Endothelial cell of umbilical vein (primary cell): ENCODE data around the gene NSUN6. TPM values are rescaled to one million over a fixed set of nuclear protein-coding genes. Genes with fewer than 3 reads are reported as not detected.

Source experiments
- BruUV-seq: library from RNA; stranded (reverse); fragments of 400-500 nt; replicated peaks from 2 replicates; lab custom pipeline; 2021; lab: Mats Ljungman, UMichigan
- CTCF ChIA-PET: fragments of 300-600, 350-600 bp; sonication (Branson Sonifier 250); formaldehyde crosslinking; loops from one replicate; lab custom pipeline; 2021; ENCODE audit warnings: antibody characterized with exemption, inconsistent platforms; lab: Charles Lee
- POLR2A ChIA-PET: fragments of 300-600, 350-600 bp; sonication (Branson Sonifier 250); formaldehyde crosslinking; loops from one replicate; lab custom pipeline; 2021; ENCODE audit warnings: antibody characterized with exemption, inconsistent platforms; lab: Charles Lee
- DNase-seq: peaks from one replicate; pipeline ENCODE4 v3.0.0-alpha.2; 2011; ENCODE audit warnings: low read depth, low spot score
- FAIRE-seq: peaks from 2 replicates; lab custom pipeline; 2011; peaks lifted over from hg19 to GRCh38; lab: Jason Lieb, UNC
- H2AFZ ChIP-seq: 2 replicates; pipeline ENCODE4 v1.6.0; 2012; ENCODE audit warnings: low read depth, low read length, control low read depth, inconsistent platforms
- H3K27ac ChIP-seq: 2 replicates; pipeline ENCODE4 v1.5.1; 2011; ENCODE audit warnings: low read depth, mild to moderate bottlenecking, control low read depth, low read length, moderate library complexity; ENCODE audit not compliant: insufficient read depth
- H3K27me3 ChIP-seq, 2 experiments: 2 replicates each; pipeline versions ENCODE4 v1.6.0 to v1.6.1; 2011; ENCODE audit warnings: low read length in 2 of 2, mixed read lengths in 1 of 2; ENCODE audit not compliant: control insufficient read depth in 2 of 2, insufficient read depth in 2 of 2
- H3K36me3 ChIP-seq, 2 experiments: 2 replicates in 1 of 2; 3 replicates in 1 of 2; pipeline ENCODE4 v1.5.1; 2011; ENCODE audit warnings: low read length in 2 of 2, mild to moderate bottlenecking in 1 of 2, moderate library complexity in 1 of 2; ENCODE audit not compliant: control insufficient read depth in 2 of 2, insufficient read depth in 2 of 2; ENCODE audit errors: extremely low read depth in 1 of 2
- H3K4me1 ChIP-seq: 3 replicates; pipeline ENCODE4 v1.5.1; 2011; ENCODE audit warnings: mild to moderate bottlenecking, low read length; ENCODE audit not compliant: control insufficient read depth, insufficient read depth; ENCODE audit errors: extremely low read depth
- H3K4me2 ChIP-seq: 2 replicates; pipeline ENCODE4 v1.6.1; 2011; ENCODE audit warnings: low read length, control low read depth, mixed read lengths; ENCODE audit not compliant: insufficient read depth
- H3K4me3 ChIP-seq, 3 experiments: fragments of 200-600 bp in 1 of 3; sonication (generic), shearing (Covaris generic) in 1 of 3; replicated peaks in 1 of 3; 2 replicates each; pipeline ENCODE4 v1.5.1; 2011 to 2016; ENCODE audit warnings: control low read depth in 3 of 3, low read length in 3 of 3, mild to moderate bottlenecking in 2 of 3, inconsistent platforms in 1 of 3, low read depth in 1 of 3, moderate library complexity in 1 of 3; ENCODE audit not compliant: insufficient read depth in 1 of 3
- H3K79me2 ChIP-seq: 2 replicates; pipeline ENCODE4 v1.6.0; 2012; ENCODE audit warnings: low read length, inconsistent platforms; ENCODE audit not compliant: control insufficient read depth, insufficient read depth
- H3K9ac ChIP-seq: replicated peaks from 2 replicates; pipeline ENCODE3; 2011; ENCODE audit warnings: low read length, control low read depth; ENCODE audit not compliant: insufficient read depth; ENCODE audit errors: extremely low read depth
- H3K9me1 ChIP-seq: replicated peaks from 3 replicates; pipeline ENCODE4 v1.6.0; 2011; ENCODE audit warnings: mild to moderate bottlenecking, low read length; ENCODE audit not compliant: control insufficient read depth, insufficient read depth; ENCODE audit errors: extremely low read depth
- H3K9me3 ChIP-seq: replicated peaks from 2 replicates; pipeline ENCODE4 v1.5.1; 2012; ENCODE audit warnings: low read length, inconsistent platforms; ENCODE audit not compliant: control insufficient read depth, insufficient read depth
- H4K20me1 ChIP-seq: replicated peaks from 2 replicates; pipeline ENCODE3; 2011; ENCODE audit warnings: mild to moderate bottlenecking, low read length; ENCODE audit not compliant: control insufficient read depth, insufficient read depth; ENCODE audit errors: extremely low read depth
- EZH2 ChIP-seq: IDR thresholded peaks from 2 replicates; pipeline ENCODE4 v1.6.1; 2012; ENCODE audit warnings: borderline replicate concordance, low read depth, mild to moderate bottlenecking, moderate library complexity, low read length, inconsistent platforms; ENCODE audit not compliant: severe bottlenecking
- FOS ChIP-seq: IDR thresholded peaks from 2 replicates; pipeline ENCODE4 v1.6.1; 2011; ENCODE audit warnings: mild to moderate bottlenecking, low read length, moderate library complexity, borderline replicate concordance; ENCODE audit not compliant: insufficient read depth
- GATA2 ChIP-seq: IDR thresholded peaks from 2 replicates; pipeline ENCODE4 v1.7.0; 2011; ENCODE audit warnings: low read depth, mild to moderate bottlenecking, moderate library complexity, mixed read lengths, low read length; ENCODE audit not compliant: insufficient read length, insufficient read depth
- JUN ChIP-seq: IDR thresholded peaks from 2 replicates; pipeline ENCODE4 v1.6.1; 2011; ENCODE audit warnings: borderline replicate concordance, low read depth; ENCODE audit not compliant: insufficient read length, insufficient read depth
- MYC ChIP-seq: IDR thresholded peaks from one replicate; pipeline ENCODE4 v1.6.1; 2011; ENCODE audit warnings: mild to moderate bottlenecking, low read depth, low read length
- POLR2A ChIP-seq: IDR thresholded peaks from 2 replicates; pipeline ENCODE4 v1.6.1; 2012; ENCODE audit warnings: low read depth, mild to moderate bottlenecking, control low read depth, low read length
- POLR2AphosphoS5 ChIP-seq: IDR thresholded peaks from 2 replicates; pipeline ENCODE4 v1.6.1; 2012; ENCODE audit warnings: low read depth, mild to moderate bottlenecking, control low read depth, low read length, moderate library complexity; ENCODE audit not compliant: insufficient read depth
- dilution Hi-C: fragments of 300-500 bp; cut with MboI; formaldehyde crosslinking; loops from one replicate; pipeline ENCODE4 v1.15.0; 2019; ENCODE audit warnings: low sequenced_read_pairs; ENCODE audit not compliant: extremely low pct_ligation_motif_present
- intact Hi-C: fragments of 100-400 bp; cut with micrococcal nuclease; formaldehyde crosslinking; loops from one replicate; pipeline ENCODE4 v1.10.0; 2022
- polyA plus RNA-seq, 4 experiments: library from polyadenylated mRNA; depleted of rRNA in 3 of 4; stranded (reverse) in 3 of 4; unstranded in 1 of 4; fragments of >200 nt; gene quantifications; 2 replicates each; pipeline versions ENCODE4 v1.2.1 to v1.2.3, GENCODE V29; 2011 to 2012; ENCODE audit warnings: missing spikeins in 1 of 4
- total RNA-seq: library from RNA; stranded (reverse); gene quantifications from 2 replicates; pipeline ENCODE4 v1.2.3, GENCODE V29; 2021
- TF ChIP-seq, protein P1 (sequence below): IDR thresholded peaks from 2 replicates; pipeline ENCODE4 v1.6.1; 2011; ENCODE audit not compliant: insufficient read depth, insufficient read length
- TF ChIP-seq, protein P2 (sequence below), 2 donors: IDR thresholded peaks; 1 replicate in 1 of 2; 2 replicates in 1 of 2; pipeline ENCODE4 v1.5.1; 2011; ENCODE audit warnings: low read length in 2 of 2, mild to moderate bottlenecking in 2 of 2, moderate library complexity in 2 of 2, control low read depth in 1 of 2, inconsistent platforms in 1 of 2, low read depth in 1 of 2; ENCODE audit not compliant: insufficient read depth in 1 of 2; ENCODE audit errors: extremely low read depth in 1 of 2

Gene NSUN6
- total and polyA plus RNA-seq, 2 donors (not counting 3 experiments of a cell fraction or from before 2014, with no cell fraction given) = 3.3 to 5.2 TPM

DNA sequence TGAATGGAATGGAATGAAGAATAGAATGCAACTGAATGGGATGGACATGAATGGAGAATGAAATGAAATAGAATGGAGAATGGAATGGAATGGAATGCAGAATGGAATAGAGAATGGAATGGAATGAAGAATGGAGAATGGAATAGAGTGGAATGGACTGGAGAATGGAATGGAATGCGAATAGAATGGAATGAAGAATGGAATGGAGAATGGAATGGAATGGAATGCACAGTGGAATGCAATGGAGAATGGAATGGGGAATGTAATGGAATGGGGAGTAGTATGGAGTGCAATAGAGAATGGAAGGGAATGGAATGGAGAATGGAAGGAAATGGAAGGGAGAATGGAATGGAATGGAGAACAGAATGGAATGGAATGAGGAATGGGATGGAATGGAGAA, 93.4 kb downstream of the NSUN6 start:
- intact Hi-C loops (no loop called here), dilution Hi-C loops (no loop called here)
- no peak overlapping the region for H2AFZ ChIP-seq
- no TSS peak for BruUV-seq
- H3K79me2 ChIP-seq = no peaks in the 10 kb centered on the region
- TF ChIP-seq MYC (no peak), POLR2AphosphoS5 (no peak), EZH2 (no peak), JUN (no peak), POLR2A (no peak), FOS (no peak), GATA2 (no peak)
- TF ChIP-seq, protein P1, sequence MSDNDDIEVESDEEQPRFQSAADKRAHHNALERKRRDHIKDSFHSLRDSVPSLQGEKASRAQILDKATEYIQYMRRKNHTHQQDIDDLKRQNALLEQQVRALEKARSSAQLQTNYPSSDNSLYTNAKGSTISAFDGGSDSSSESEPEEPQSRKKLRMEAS = no peak
- TF ChIP-seq, protein P2, sequence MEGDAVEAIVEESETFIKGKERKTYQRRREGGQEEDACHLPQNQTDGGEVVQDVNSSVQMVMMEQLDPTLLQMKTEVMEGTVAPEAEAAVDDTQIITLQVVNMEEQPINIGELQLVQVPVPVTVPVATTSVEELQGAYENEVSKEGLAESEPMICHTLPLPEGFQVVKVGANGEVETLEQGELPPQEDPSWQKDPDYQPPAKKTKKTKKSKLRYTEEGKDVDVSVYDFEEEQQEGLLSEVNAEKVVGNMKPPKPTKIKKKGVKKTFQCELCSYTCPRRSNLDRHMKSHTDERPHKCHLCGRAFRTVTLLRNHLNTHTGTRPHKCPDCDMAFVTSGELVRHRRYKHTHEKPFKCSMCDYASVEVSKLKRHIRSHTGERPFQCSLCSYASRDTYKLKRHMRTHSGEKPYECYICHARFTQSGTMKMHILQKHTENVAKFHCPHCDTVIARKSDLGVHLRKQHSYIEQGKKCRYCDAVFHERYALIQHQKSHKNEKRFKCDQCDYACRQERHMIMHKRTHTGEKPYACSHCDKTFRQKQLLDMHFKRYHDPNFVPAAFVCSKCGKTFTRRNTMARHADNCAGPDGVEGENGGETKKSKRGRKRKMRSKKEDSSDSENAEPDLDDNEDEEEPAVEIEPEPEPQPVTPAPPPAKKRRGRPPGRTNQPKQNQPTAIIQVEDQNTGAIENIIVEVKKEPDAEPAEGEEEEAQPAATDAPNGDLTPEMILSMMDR (IDR thresholded peaks at IDR 0.05; ENCODE audit: extremely low read depth in 1 of 2, insufficient read depth in 1 of 2, low read depth in 1 of 2, low read length in 2 of 2) = no peak
- H4K20me1 ChIP-seq = no peaks in the 10 kb centered on the region
- ChIA-PET POLR2A (no interaction called here), CTCF (no interaction called here)
- no peak overlapping the region for H3K4me2 ChIP-seq
- no peak overlapping the region for H3K27ac ChIP-seq
- DNase-seq (no peak), FAIRE-seq (no peak)
- H3K36me3 ChIP-seq = no peaks in the 10 kb centered on the region
- no peaks in the 10 kb centered on the region for H3K9me3 ChIP-seq
- H3K27me3 ChIP-seq = no peaks in the 10 kb centered on the region
- H3K4me1 ChIP-seq = no peaks in the 10 kb centered on the region
- H3K9me1 ChIP-seq = no peaks in the 10 kb centered on the region
- no peak overlapping the region for H3K4me3 ChIP-seq
- H3K9ac ChIP-seq = no peak overlapping the region
